GM12891 (cell line): ENCODE data around the gene CDKN2AIPNL.
"Not testable (repeated sequence)": the region's sequence is repeated elsewhere in the genome, so short reads cannot be mapped to it uniquely, and the experiment has no call there.

Experiments
- POLR2A ChIP-seq: IDR thresholded peaks from 2 replicates; pipeline ENCODE4 v1.6.1; 2011; ENCODE audit warnings: low read depth, low read length, control low read depth
- POLR2AphosphoS5 ChIP-seq: IDR thresholded peaks from 2 replicates; pipeline ENCODE4 v1.6.1; 2011; ENCODE audit warnings: low read depth, low read length, control low read depth
- TAF1 ChIP-seq: IDR thresholded peaks from 2 replicates; pipeline ENCODE4 v1.6.1; 2011; ENCODE audit warnings: low read depth, low read length, control low read depth

DNA sequence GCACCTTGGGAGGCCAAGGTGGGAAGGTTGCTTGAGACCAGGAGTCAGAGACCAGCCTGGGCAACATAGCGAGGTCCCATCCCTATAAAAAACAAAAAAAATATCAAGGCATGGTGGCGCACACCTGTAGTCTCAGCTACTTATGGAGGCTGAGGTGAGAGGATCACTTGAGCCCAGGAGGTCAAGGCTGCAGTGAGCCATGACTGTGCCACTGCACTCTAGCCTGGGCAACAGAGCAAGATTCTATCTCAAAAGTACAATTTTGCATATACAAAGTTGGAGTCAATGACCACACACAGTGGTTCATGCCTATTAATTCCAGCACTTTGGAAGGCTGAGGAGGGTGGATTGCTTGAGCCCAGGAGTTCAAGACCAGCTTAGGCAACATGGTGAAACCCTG, 29.5 kb downstream of the CDKN2AIPNL start:
- not testable (repeated sequence) for TF ChIP-seq POLR2AphosphoS5, POLR2A, TAF1
